Superior temporal gyrus (tissue), 1 donor: ENCODE measurements around the gene SDC1.

Experiments used
- DNase-seq: peaks from one replicate; pipeline ENCODE4 v3.0.0-alpha.2; 2016; ENCODE audit errors: extremely low spot score

Gene SDC1

GRCh38 chr2:20184067-20184938 is 40.6 kb downstream of the SDC1 start:
- DNase-seq, result no peak

DNA sequence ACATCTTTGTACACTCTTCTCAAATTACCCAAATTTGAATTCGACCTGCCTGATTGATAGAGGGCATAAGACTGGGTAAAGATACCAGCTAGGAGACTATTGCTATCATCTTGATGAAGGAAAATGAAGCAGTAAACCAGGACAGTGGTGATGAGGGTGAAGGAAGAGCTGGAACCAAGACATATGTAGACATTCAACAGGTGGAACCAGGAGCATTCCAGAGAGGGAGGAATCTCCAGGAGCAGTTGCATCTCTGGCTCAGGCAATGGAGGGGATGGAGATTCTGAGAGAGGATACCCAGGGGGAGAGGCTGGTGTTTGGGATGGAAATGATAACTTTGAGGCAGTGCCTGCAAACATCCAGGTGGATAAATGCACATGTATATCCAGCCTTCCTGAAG is 41.6 kb downstream of the SDC1 start:
- DNase-seq, result no peak

- DNase-seq, result no peak
Measured at GRCh38 chr2:20182241-20182931, 42.5 kb downstream of the SDC1 start.

GRCh38 chr2:20181761-20182160 is 43.2 kb downstream of the SDC1 start:
- no peak for DNase-seq

DNA sequence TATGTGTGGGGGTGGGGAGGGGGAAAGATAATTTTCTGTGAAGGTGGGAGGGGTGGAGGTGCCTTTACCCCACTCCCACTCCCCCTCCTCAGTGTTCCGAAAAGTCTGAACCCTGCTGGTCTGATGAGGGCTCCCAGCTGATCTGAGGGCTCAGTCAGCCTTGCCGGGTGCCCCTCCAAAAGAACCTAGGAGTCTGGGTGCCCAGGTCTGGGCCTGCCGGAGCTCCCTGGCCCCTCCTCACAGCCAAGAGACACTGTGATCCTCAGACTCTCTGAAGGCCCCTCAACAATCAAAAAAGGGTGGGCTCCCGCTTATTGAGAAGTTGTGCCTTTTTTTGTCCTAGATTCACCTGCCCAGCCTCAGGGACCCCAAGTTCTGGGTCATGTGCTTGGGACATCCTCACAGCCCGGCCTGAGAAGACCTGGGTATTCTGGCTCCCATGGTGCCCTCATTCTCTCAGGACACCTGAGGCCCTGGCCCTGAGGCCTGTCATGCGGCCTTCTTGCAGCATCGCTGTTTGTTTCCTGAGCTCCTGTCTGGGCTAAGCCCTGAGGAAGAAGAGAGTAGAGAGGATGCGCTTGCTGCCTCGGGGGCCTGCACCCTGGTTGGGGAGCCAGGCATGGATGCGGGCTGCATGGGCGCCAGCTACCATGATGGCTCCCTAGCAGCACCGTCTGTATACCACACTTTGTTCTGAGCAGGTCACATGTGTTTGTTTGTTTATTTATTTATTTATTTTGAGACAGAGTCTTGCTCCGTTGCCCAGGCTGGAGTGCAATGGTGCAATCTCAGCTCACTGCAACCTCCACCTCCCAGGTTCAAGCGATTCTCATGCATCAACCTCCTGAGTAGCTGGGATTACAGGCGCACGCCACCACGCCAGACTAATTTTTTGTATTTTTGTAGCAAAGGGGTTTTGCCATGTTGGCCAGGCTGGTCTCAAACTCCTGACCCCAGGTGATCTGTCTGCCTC is 44.0 kb downstream of the SDC1 start:
- no peak for DNase-seq

DNA sequence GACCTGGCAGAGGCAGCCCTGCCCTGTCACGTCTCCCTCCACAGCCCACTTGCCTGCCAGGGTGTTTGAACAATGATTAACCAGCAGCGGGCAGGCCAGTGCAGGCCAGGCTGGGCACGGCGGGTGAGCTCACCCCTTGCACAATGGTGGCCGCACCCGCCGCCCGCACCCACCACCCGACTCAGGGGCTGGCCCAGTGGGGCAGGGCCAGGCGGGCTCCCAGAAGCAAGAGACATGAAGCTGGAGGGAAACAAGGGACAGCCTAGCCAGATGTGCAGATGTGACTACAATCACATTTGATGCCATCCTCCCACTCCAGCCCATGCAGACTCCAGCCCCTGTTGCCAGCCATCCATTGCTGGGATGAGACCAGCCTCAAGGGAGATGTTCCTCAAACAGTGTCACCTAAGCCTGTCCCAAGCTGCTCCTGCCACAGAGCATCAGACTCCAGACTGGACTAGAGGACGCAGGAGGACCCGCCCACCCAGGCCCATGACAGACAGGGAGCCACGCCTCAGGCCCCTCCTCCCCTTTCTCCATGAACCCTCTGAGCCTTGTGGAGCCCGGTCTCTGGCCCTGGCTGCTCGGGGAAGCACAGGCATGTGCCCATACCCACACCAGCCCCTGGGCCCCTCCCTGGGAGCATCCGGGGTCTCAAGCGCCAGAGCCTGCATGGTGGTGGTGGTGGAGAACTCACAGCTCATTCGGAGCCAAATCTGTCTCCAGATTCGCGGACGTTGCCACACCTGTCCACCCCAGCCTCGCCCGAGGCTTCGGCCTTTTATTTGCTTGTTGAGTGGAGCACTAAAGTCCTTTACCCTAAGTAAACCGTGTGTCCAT is 45.0 kb downstream of the SDC1 start:
- no peak for DNase-seq

DNA sequence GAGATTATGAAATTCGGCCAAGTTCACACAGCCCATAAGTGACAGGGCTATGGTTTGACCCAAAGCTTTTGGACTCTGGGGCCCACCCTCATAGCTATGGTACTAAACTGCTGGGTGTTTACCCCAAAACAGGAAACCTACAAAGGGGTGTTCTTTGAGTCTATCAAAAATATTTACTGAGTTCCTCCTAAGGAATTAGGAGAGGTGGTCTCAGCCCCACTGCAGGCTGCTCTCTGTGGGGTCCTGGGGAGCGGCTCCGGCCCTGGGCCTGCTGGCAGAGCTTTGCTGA is 45.5 kb downstream of the SDC1 start:
- no peak for DNase-seq

GRCh38 chr2:20178666-20179465 is 46.1 kb downstream of the SDC1 start:
- no peak for DNase-seq

- no peak for DNase-seq
Measured at GRCh38 chr2:20178249-20178607, 46.7 kb downstream of the SDC1 start.

GRCh38 chr2:20177556-20178248 is 47.2 kb downstream of the SDC1 start:
- DNase-seq, result no peak

DNA sequence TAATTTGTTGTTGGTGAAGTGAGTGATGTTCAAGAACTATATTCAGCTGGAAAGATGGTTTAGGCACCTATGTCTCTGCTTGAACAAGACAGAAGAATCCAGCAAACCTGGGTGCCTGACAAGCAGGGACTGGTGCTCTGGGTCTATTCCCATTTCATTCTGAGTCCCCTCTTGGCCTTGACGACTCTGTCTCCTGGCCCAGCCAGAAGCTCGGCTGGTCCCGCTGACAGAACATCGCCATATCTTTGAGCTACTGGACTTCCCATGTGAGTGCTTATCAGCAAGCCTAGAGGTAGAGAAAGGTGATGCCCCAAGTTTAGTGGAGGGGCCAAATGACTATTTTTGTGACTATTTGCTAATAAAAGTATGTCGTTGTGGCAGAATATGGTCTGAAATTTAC is 48.2 kb downstream of the SDC1 start:
- DNase-seq, result no peak

- DNase-seq, result no peak
Measured at GRCh38 chr2:20175931-20176330, 49.0 kb downstream of the SDC1 start.

DNA sequence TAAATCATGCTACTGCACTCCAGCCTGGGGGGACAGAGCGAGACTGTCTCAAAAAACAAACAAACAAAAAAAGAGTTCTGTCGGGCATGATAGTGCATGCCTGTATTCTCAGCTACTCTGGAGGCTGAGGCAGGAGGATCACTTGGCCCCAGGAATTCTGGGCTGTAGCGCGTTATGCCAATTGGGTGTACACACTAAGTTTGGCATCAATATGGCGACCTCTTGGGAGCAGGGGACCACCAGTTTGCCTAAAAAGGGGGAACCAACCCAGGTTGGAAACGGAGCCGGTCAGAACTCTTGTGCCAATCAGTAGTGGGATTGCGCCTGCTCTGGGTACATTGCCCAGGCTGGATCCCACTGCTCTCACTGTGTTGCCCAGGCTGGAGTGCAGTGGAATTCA is 49.7 kb downstream of the SDC1 start:
- DNase-seq, result no peak

DNA sequence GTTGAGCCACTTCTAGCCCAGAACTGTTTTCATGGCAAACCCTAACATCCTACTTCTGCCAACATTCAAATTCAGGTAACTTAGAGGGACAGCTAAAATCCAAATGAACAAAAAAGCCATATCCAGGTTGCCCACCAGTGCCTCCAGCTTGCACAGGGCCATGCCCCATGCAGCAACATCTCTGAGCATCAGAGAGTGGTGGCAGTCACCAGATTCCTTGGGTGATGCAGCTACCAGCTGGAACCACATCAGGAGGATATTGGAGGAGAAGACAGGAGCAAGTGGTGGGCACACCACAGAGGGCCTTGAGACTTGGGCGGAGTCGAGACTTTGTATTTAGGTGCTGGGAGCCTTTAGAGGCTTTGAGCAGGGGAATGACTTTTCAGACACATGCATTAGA is 50.5 kb downstream of the SDC1 start:
- no peak for DNase-seq

- DNase-seq, result no peak
Measured at GRCh38 chr2:20173496-20174402, 51.2 kb downstream of the SDC1 start.

- no peak for DNase-seq
Measured at GRCh38 chr2:20173064-20173463, 51.9 kb downstream of the SDC1 start.

DNA sequence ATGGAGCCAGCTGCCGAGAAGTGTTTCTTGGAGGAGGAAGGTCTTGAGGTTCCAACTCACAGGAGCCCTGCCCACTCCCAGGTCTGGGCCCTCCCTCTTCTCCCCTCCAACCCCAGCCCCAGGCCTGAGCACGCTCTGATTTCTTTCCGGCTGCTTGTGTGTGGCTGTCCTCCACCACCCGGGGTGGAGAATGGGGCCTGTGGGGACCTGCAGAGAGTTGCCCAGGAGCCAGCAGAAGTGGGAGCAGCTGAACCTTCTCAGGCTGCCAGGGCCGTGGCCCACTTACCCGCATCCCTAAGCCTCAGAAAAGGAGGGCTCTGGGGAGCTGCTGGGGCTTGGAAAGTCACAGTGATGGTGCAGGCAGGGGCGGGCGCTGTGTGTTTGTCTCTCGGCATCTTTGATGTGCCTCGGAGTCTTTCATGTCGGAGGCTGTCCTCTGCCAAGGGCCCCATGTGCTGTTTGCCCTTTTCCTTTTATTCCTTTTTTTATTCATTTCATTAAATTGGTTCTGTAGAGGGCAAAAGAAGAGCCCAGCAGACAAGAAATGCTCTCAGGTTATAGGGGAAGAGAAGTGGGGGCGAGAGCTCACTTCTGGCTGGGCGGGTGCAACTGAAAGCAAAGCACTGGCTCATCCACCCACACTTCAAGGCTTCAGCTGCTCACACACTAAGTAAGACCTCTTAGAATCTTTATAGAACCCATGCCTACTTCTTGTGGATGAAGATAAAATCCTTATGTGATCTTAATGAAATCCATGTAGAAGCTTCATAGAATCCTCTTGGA is 52.5 kb downstream of the SDC1 start:
- no peak for DNase-seq

GRCh38 chr2:20171445-20171977 is 53.4 kb downstream of the SDC1 start:
- DNase-seq, result no peak
